ENCODE measurements around the gene AFAP1L2.

AFAP1L2 gene

GRCh38 chr10:114384181-114384580, 20.1 kb downstream of the AFAP1L2 start:
- ATAC-seq (ENCODE audit: insufficient read depth, low read depth) (no peak), DNase-seq (no peak)
- Histone ChIP-seq H3K4me2 (ENCODE audit: insufficient read depth, low read length) (no peak overlapping the region), H4K20me1 (ENCODE audit: insufficient read depth, low read length) (no peaks in the 10 kb centered on the region), H3K4me3 (ENCODE audit: low read depth in 1 of 2, low read length in 2 of 2) (no peak overlapping the region), H3K27ac (ENCODE audit: low read length) (no peak overlapping the region), H3K36me3 (ENCODE audit: insufficient read depth, low read length) (no peaks in the 10 kb centered on the region), H3K4me1 (ENCODE audit: insufficient read depth, low read length) (no peaks in the 10 kb centered on the region), H3K9me3 (ENCODE audit: insufficient read depth, low read length, severe bottlenecking) (no peaks in the 10 kb centered on the region), H2AFZ (ENCODE audit: low read depth, low read length) (no peak overlapping the region), H3K79me2 (ENCODE audit: insufficient read depth, low read length) (no peaks in the 10 kb centered on the region), H3K27me3 (ENCODE audit: insufficient read depth, low read length, poor library complexity) (peaks cover 4% of the 10 kb centered on the region), H3K9ac (ENCODE audit: low read depth, low read length) (no peak overlapping the region)
- no peak for TF ChIP-seq EZH2 (IDR thresholded peaks at IDR 0.05; ENCODE audit: borderline replicate concordance, low read depth, low read length, severe bottlenecking)

- H3K27me3 ChIP-seq (ENCODE audit: insufficient read depth, low read length, poor library complexity), result no peaks in the 10 kb centered on the region
- ATAC-seq (ENCODE audit: insufficient read depth, low read depth), result no peak
Observed at GRCh38 chr10:114380797-114381196, 23.5 kb downstream of the AFAP1L2 start.

GRCh38 chr10:114380060-114380459, 24.2 kb downstream of the AFAP1L2 start:
- Histone ChIP-seq H2AFZ (ENCODE audit: low read depth, low read length) (no peak overlapping the region), H3K79me2 (ENCODE audit: insufficient read depth, low read length) (no peaks in the 10 kb centered on the region), H3K4me2 (ENCODE audit: insufficient read depth, low read length) (no peak overlapping the region), H3K9ac (ENCODE audit: low read depth, low read length) (no peak overlapping the region), H3K27ac (ENCODE audit: low read length) (no peak overlapping the region), H4K20me1 (ENCODE audit: insufficient read depth, low read length) (no peaks in the 10 kb centered on the region), H3K36me3 (ENCODE audit: insufficient read depth, low read length) (no peaks in the 10 kb centered on the region), H3K4me3 (ENCODE audit: low read depth in 1 of 2, low read length in 2 of 2) (no peak overlapping the region), H3K9me3 (ENCODE audit: insufficient read depth, low read length, severe bottlenecking) (no peaks in the 10 kb centered on the region), H3K4me1 (ENCODE audit: insufficient read depth, low read length) (no peaks in the 10 kb centered on the region), H3K27me3 (ENCODE audit: insufficient read depth, low read length, poor library complexity) (no peaks in the 10 kb centered on the region)
- DNase-seq (no peak), ATAC-seq (ENCODE audit: insufficient read depth, low read depth) (no peak)
- TF ChIP-seq EZH2 (IDR thresholded peaks at IDR 0.05; ENCODE audit: borderline replicate concordance, low read depth, low read length, severe bottlenecking) (no peak), CTCF (IDR thresholded peaks at IDR 0.05; ENCODE audit: borderline replicate concordance, extremely low read depth, low read length, poor library complexity, severe bottlenecking) (no peak)

More at GRCh38 chr10:114380797-114381196, 23.5 kb downstream of the AFAP1L2 start:
- Histone ChIP-seq H4K20me1 (ENCODE audit: insufficient read depth, low read length) (no peaks in the 10 kb centered on the region), H3K4me1 (ENCODE audit: insufficient read depth, low read length) (no peaks in the 10 kb centered on the region), H3K36me3 (ENCODE audit: insufficient read depth, low read length) (no peaks in the 10 kb centered on the region), H3K4me3 (ENCODE audit: low read depth in 1 of 2, low read length in 2 of 2) (no peak overlapping the region), H3K4me2 (ENCODE audit: insufficient read depth, low read length) (no peak overlapping the region), H3K27ac (ENCODE audit: low read length) (no peak overlapping the region), H2AFZ (ENCODE audit: low read depth, low read length) (no peak overlapping the region), H3K9ac (ENCODE audit: low read depth, low read length) (no peak overlapping the region), H3K9me3 (ENCODE audit: insufficient read depth, low read length, severe bottlenecking) (no peaks in the 10 kb centered on the region), H3K79me2 (ENCODE audit: insufficient read depth, low read length) (no peaks in the 10 kb centered on the region)
- TF ChIP-seq CTCF (IDR thresholded peaks at IDR 0.05; ENCODE audit: borderline replicate concordance, extremely low read depth, low read length, poor library complexity, severe bottlenecking) (no peak), EZH2 (IDR thresholded peaks at IDR 0.05; ENCODE audit: borderline replicate concordance, low read depth, low read length, severe bottlenecking) (no peak)
- DNase-seq, result no peak

GRCh38 chr10:114379631-114380041, 24.7 kb downstream of the AFAP1L2 start:
- H3K36me3 ChIP-seq (ENCODE audit: insufficient read depth, low read length), result no peaks in the 10 kb centered on the region
- H3K9me3 ChIP-seq (ENCODE audit: insufficient read depth, low read length, severe bottlenecking), result no peaks in the 10 kb centered on the region
- DNase-seq (no peak), ATAC-seq (ENCODE audit: insufficient read depth, low read depth) (no peak)
- no peaks in the 10 kb centered on the region for H3K79me2 ChIP-seq (ENCODE audit: insufficient read depth, low read length)
- no peak overlapping the region for H2AFZ ChIP-seq (ENCODE audit: low read depth, low read length)
- no peak overlapping the region for H3K9ac ChIP-seq (ENCODE audit: low read depth, low read length)
- H3K4me1 ChIP-seq (ENCODE audit: insufficient read depth, low read length), result no peaks in the 10 kb centered on the region
- H3K27ac ChIP-seq (ENCODE audit: low read length), result no peak overlapping the region
- H3K4me2 ChIP-seq (ENCODE audit: insufficient read depth, low read length), result no peak overlapping the region
- H4K20me1 ChIP-seq (ENCODE audit: insufficient read depth, low read length), result no peaks in the 10 kb centered on the region
- H3K4me3 ChIP-seq (ENCODE audit: low read depth in 1 of 2, low read length in 2 of 2), result no peak overlapping the region
- no peaks in the 10 kb centered on the region for H3K27me3 ChIP-seq (ENCODE audit: insufficient read depth, low read length, poor library complexity)
- TF ChIP-seq EZH2 (IDR thresholded peaks at IDR 0.05; ENCODE audit: borderline replicate concordance, low read depth, low read length, severe bottlenecking) (no peak), CTCF (IDR thresholded peaks at IDR 0.05; ENCODE audit: borderline replicate concordance, extremely low read depth, low read length, poor library complexity, severe bottlenecking) (no peak)

All from DND-41 (cell line).